NCI-H446 treated with DMSO at 0.1 percent for 48 hours (cell line): ENCODE measurements around the gene RPTOR.
"Not testable (repeated sequence)": the region's sequence is repeated elsewhere in the genome, so short reads cannot be mapped to it uniquely, and the experiment has no call there.

ENCODE experiments used
- DNase-seq: peaks from one replicate; lab custom pipeline; 2025; lab: John Stamatoyannopoulos, UW

Gene RPTOR, protein sequence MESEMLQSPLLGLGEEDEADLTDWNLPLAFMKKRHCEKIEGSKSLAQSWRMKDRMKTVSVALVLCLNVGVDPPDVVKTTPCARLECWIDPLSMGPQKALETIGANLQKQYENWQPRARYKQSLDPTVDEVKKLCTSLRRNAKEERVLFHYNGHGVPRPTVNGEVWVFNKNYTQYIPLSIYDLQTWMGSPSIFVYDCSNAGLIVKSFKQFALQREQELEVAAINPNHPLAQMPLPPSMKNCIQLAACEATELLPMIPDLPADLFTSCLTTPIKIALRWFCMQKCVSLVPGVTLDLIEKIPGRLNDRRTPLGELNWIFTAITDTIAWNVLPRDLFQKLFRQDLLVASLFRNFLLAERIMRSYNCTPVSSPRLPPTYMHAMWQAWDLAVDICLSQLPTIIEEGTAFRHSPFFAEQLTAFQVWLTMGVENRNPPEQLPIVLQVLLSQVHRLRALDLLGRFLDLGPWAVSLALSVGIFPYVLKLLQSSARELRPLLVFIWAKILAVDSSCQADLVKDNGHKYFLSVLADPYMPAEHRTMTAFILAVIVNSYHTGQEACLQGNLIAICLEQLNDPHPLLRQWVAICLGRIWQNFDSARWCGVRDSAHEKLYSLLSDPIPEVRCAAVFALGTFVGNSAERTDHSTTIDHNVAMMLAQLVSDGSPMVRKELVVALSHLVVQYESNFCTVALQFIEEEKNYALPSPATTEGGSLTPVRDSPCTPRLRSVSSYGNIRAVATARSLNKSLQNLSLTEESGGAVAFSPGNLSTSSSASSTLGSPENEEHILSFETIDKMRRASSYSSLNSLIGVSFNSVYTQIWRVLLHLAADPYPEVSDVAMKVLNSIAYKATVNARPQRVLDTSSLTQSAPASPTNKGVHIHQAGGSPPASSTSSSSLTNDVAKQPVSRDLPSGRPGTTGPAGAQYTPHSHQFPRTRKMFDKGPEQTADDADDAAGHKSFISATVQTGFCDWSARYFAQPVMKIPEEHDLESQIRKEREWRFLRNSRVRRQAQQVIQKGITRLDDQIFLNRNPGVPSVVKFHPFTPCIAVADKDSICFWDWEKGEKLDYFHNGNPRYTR (N-terminal part only)

DNA sequence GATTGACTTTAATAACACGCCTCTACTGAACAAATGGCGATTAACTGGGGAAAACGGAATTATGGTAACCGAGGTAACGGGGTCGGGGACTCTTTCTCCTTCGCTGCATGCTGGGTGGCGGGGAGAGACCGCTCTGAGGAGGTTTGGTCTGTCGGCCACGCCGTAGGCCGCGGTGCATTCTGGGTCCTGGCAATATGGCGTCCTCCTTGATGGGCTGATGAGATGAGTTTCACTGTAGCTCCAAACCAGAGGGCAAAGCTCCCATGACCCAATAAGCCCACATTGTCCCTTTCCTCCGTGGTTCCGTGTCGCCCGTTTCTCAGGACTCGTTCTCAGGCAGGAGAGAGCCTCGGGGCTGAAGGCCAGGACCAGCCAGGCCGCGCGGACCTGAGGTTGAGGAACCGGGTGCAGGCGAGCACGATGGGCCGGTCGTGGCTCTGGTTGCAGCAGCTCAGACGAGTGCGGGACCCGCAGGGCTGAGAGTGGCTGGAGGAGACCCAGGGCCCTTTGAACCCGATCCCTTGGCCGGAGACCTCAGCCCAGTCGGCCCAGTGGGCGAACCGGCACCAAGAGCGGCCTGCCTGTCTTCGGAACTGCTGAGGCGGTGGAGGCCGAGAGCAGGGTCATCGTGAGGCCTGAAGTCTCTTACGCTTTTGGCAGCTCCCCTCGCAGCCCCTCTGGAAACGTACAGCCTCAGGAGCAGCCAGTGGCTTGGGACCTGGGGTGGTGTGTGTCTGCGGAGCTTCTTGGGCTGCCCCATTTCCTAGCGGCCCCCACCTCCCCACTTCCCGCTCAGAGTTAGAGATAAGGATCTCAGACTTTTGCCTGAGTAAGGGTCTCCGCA, at the start of gene RPTOR:
RPTOR (plus strand) TSS at position 184 of the 844 bp plus-strand sequence. CDS start 792 bp downstream, outside the sequence.
- DNase-seq, result peak; percentile 79

DNA sequence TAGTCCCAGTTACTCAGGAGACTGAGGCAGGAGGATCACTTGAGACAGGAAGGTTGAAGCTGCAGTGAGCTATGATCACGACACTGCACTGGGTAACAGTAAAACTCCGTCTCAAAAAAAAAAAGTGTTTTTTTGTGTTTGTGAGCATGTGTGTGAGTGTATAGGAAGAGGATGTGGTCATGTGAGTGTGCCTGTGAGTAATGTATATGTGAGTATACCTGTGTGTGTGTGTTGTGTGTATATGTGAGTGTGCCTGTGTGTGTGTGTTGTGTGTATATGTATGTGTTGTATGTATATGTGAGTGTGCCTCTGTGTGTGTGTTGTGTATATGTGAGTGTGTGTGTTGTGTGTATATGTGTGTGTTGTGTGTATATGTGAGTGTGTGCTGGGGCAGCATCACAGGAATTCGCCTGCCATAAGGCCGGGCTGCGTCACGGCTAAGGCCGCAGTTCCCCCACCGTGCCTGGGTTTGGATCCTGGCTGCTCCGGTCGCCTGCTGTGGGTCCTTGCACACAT, 46.9 kb upstream of the RPTOR start:
- no peak for DNase-seq

DNA sequence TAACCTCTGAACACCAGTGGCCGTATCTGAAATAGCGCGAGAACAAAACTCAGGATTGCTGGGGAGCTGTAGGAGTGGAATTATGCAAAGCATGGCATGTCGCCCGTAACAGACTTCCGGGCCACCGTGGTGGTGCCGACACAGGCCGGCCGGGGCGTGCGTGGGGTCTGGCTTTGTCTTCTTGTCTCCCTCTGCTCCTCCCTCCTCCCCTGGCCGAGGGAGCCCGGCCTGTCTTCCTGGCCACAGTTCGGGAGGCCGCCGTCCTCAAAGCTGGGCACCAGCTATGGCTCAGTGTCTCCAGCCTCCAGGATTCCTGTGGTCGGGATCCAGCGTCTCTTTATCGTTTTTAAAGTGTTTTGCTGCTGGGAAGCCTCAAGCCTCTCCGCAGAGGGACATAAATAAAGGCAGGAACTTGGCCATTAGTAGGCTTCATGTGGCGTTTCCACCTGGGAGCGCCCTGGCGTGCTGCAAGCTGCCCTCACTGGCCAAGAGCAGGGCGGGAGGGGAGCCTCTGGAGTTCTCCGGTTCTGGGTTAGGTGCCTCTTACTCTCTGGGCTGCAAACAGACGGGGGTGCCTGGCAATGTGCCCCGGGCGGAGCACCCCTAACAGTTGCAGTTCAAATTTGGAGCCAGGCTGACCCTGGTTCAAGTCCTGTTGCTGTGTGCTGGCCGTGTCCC, 46.3 kb upstream of the RPTOR start:
- no peak for DNase-seq

DNA sequence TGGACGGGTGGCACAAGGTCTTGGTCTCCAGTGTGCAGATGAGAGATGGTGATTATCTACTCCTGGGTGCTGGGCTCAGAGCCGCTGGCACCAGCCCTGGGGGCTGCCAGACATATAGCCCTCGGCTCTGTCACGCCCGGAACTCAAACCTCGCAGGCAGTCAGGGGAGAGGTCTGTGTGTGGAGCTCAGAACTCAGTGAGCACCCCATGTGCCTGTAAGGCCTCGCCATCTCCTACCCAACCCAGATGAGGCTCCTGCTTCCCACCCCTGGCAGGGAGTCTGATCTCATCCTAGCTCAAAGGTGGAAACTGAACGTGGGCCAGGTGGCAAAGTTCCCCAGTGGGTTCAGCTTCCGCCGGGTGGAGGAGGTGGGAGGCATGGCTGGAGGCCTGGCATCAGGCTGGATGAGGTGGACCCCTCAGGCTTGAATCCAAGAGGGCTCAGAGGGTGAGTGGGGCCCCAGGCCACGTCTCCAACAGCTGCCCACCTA, 45.7 kb upstream of the RPTOR start:
- no peak for DNase-seq

DNA sequence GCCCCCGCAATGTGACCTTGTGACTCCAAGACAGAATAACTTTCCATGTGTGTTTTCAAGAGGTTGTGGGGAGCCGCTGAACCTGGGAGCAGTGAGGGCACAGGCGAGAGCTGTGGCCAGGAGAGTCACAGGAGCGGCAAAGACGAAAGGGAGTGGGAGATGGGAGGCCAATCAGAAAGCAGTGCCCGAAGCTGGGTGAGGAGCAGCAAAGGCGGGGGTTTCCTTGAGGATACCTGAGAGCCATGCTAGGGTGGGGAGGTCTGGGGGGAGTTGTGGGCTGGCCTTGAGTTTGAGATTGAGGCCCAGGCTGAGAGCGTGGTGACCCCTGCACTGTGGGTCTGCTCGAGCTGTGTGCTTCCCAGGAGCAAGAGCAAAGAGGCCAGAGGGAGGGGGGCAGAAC, 45.1 kb upstream of the RPTOR start:
- no peak for DNase-seq

DNA sequence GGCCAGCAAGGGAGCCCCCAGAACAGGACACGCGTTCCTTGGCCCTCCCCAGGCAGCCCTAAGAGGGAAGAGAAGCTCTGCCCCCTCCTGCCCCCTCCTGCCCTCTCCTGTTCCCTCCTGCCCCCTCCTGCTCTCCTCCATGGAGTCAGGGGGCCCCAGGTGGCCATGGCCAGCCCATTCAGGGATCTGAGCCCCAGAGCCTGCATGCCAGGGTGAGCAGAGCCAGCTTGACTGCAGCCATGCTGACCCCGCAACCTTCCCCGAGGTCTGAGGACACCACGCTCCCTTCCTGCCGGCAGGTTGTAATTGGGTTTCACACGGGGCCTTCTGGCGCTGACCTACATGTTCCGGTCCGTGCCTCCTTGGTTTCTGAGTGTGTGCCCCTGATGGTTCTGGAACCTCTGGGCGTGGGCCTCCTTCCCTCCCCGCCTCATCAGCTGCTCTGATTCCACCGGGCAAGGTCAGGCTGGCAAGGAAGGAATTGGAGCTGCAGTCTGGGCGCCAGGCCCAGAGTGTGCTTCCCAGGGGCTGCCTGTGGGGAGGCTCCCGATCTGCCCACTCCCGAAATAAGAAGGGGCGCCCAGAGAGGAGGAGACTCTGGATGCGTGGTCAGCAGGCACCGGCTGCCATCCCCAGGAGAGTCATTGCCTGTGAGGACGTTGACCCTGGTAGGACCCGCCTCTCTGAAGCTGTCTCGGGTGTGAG, 44.5 kb upstream of the RPTOR start:
- DNase-seq, result no peak

DNA sequence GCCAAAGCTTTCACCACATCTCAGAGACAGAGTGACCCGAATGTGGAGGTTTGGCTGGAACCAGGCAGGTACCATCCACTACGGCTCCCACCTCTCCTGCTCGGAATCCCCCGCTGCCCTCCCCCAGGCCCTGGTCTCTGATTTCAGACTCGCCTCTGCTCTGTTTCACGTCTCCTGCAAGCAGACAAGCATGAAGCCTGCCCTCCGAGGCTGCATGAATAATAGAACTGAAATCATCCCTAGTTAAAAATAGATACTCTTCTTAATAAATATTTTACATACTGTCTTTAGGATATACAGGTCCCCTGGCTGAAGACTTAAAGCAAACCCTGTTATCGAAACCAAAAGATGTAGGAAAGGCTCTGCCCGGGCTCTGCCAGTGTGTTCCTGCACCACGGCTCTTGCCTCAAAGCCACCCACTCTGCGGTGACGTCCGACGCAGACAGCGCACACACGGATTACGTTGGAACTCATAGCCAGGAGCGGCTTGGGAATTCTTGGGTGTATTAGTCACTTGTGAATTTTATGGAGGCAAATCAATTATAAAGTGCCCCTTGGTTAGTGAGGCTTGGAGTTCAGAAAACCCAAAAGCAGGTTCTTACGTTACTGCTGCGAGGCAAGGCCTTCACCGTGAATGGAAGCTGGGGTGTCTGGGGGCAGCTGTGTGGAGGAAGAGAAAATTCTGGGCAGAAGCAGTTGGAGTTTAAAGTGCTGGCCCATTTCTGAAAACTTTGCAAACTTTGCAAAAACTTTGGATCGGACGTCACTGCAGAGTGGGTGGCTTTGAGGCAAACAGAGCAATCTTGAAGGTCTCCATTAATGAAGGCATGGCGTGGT, 42.7 kb upstream of the RPTOR start:
- DNase-seq, result no peak

DNA sequence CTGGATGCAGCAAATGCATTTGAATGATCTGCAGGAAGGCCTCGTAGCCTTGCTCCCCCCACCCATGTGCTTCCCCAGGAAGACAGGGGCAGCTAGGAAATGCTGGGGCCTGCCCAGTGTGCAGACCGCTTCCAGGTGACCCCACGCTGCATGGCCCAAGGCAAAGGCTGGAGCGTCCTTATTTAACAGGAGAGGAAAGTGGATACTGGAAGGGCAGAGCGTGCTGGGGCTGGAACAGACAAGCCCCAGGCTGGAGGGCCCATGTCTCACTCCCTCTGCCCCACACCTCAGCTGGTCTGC, 42.1 kb upstream of the RPTOR start:
- no peak for DNase-seq

DNA sequence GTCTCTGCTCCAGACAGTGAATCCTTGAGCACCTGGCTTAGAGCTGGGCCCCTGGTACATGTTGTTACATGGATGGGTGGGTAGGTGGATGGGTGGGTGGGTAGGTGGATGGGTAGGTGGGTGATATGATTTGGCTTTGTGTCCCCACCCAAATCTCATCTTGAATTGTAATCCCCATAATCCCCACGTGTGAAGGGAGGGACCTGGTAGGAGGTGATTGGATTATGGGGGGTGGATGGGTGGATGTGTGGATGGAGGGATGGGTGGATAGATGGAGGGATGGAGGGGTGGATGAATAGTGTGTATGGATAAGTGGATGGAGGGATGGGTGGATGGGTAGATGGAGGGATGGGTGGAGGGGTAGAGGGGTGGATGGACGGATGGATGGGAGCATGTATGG, 41.6 kb upstream of the RPTOR start:
- DNase-seq, result no peak

DNA sequence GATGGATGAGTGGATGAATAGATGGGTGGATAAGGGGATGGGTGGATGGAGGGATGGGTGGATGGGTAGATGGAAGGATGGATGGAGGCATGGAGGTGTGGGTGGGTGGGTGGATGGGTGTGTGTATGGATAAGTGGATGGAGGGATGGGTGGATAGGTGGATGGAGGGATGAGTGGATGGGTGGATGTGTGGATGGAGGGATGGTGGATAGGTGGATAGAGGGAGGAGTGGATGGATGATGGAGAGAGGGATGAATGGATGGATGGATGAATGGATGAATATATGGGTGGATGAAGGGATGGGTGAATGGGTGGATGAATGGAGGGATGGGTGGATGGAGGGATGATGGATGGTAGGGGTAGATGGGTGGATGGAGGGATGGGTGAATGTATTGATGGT, 40.7 kb upstream of the RPTOR start:
- DNase-seq, result no peak

DNA sequence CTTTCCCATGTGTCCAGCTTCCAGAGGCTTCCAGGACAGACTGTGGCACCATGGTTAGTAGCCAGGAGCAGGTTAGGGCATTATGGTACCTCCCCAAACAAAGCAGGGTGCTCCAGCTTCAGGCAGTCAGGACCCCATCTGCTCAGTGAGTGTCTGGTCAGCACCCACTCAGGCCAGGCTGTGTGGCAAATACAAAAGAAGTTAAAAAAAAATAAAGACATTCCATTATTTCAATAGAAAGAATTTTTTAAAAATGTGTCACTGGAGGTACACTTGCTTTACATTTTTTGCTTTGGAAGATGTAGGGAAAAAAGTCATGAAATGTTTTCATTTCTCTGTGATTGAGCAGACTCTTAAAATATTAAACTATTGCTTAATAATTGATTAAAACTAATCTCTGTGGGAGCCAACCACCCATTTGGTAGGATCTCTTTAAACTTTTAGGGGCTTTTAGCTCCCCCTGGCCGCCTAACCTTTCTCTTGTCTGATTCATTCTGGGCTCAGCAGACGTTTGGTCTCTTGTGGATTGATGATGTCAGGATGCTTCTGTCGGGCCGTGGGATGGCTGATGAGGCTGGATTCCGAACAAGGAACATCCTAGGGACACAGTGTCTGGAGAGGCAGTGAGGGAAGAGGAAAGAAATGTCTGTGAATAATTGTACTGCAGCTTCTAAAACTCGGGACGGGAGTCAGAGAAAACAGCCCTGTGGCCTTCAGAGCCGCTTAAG, 39.8 kb upstream of the RPTOR start:
- no peak for DNase-seq

DNA sequence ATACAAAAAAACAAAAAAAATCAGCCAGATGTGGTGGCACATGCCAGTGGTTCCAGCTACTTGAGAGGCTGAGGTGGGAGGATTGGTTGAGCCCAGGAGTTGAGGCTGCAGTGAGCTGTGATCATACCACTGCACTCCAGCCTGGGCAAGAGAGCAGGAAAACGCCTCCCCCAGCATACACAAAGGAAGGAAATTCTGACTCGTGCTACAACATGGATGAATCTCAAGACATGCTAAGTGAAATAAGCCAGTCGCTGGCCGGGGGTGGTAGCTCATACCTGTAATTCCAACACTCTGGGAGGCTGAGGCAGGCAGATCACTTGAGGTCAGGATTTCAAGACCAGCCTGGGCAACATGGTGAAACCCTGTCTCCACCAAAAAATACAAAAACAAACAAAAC, 37.5 kb upstream of the RPTOR start:
- not testable (repeated sequence) for DNase-seq

DNA sequence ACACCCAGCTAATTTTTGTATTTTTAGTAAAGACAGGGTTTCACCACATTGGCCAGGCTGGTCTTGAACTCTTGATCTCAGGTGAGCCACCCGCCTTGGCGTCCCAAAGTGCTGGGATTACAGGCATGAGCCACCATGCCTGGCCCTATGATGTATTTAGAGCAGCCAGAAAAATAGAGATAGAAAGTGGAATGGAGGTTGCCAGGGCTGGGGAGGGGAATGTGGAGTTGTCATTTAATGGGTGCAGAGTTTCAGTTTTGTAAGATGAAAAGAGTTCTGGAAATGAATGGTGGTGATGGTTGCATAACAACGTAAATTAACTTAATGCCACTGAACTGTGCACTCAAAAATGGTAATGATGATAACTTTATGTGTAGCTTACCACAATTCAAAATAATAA, 36.7 kb upstream of the RPTOR start:
- no peak for DNase-seq

DNA sequence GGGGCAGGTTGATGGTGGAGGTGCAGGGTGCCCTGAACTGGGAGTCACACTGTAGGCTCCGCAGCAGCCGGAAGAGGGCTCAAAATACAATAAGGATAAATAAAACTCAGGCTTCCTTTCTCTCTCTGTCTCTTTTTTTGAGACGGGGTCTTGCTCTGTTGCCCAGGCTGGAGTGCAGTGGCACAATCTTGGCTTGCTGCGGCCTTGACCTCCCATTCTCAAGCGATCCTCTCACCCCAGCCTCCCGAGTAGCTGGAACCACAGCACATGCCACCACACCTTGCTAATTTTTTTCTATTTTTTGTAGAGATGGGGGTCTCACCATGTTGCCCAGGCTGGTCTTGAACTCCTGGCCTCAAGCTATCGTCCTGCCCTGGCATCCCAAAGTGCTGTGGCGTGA, 35.3 kb upstream of the RPTOR start:
- DNase-seq, result no peak

DNA sequence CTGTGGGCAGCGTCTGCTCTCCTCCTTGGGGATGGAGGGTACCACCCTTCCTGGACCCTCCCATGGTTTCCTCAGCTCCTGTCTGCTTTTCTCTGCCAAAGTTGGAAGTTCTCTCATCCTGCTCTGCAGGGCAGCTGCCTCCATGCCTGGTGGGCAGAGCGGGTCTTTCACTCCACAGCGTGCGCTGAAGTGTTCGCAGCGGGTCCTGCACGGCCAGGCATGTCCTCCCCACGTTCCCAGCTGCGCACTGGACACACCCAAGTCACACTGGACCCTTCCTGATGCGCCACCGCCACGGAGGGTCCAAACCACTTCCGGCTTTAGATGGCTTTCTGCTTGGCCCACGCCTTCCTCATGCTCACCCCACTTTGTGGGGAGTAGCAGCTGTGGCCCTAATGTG, 34.5 kb upstream of the RPTOR start:
- no peak for DNase-seq

DNA sequence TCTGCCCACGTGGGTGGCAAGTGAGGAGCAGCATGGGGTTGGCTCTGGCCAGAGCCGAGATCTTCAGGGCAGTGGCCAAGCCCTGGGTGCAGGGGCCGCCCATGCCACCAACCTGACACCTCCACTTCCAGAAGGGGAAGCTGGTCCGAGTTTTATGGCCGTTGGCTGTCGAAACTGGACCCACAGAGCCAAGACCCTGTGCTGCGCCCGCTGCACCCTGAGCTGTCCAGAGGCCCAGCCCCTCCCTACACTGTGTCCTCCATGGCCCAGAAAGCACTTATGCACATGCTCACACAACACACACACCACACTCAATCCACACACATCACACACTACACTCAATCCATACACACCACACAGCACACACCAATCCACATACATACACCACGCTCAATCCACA, 33.9 kb upstream of the RPTOR start:
- DNase-seq, result no peak

DNA sequence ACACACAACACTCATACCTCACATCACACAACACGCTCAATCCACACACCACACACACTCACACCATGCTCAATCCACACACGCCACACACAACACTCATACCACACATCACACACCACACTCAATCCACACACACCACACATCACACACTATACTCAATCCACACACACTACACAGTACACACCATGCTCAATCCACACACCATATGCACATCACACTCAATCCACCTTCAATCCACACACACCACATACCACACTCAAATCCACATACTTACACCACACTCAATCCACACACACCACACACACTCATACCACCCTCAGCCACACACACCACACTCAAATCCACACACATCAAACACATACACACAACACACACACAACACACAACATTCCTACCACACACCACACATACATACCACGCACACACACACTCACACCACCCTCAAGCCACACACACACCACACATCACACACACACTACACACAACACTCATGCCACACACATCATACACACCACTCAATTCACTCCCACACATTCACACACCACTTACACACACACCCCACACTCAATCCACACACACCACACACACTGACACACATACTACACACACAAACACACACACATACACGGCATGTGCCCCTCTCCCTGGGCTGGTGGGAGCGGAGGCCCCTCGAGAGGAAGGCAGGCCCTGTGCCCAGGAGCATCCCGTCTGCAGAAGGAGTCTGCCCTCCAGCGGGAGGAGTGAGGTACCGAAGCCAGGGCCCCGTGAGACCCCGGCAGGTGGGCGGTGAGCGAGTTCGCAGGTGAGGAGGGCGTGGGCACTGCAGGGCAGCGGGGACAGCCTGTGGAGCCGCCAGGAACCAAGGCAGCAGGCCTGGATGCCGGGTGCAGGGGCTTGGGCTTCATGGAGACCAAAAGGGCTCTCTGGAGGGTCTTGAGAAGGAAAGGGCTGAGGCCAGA, 33.1 kb upstream of the RPTOR start:
- DNase-seq, result no peak

DNA sequence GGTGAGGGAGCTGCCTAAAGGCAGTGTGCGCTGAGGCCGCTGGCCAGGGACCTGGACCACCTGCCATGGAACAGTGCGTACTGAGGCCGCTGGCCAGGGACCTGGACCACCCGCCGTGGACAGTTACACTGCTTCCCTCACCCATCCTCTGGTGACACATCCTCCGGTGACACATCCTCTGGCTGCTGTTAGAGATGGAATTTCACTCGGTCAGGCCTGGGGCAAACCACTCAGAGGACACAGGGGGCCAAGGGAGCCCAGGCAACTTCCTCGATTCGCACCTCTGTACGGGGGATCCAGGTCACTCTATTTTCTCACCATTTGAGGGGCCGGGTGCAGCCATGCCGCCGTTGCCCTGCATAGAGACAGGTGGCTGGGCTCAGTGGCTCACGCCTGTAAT, 32.4 kb upstream of the RPTOR start:
- DNase-seq, result no peak
